ENCODE measurements around the gene ITGB3BP. TPM values are rescaled to one million over a fixed set of nuclear protein-coding genes. Genes with fewer than 3 reads are reported as not detected.
"Not testable (repeated sequence)": the region's sequence is repeated elsewhere in the genome, so short reads cannot be mapped to it uniquely, and the experiment has no call there.

ITGB3BP gene
- total and polyA plus RNA-seq, 2 experiments from 2014 or later, result 14.6 to 27.7 TPM

GRCh38 chr1:63475761-63476160 is 47.3 kb downstream of the ITGB3BP start:
- DNase-seq (ENCODE audit: low spot score), result no peak
- H3K9me3 ChIP-seq (ENCODE audit: low read depth), result no peaks in the 10 kb centered on the region
- H3K36me3 ChIP-seq (replicated peaks; ENCODE audit: insufficient read depth, low read depth), result no peaks in the 10 kb centered on the region
- H3K27ac ChIP-seq, result no peak overlapping the region
- no peaks in the 10 kb centered on the region for H4K20me1 ChIP-seq (ENCODE audit: insufficient read depth, poor library complexity, severe bottlenecking)
- no peak overlapping the region for H2AFZ ChIP-seq
- no peaks in the 10 kb centered on the region for H3K9me2 ChIP-seq (replicated peaks; ENCODE audit: insufficient read depth)
- no peak overlapping the region for H3K4me3 ChIP-seq
- WGBS (ENCODE audit: low lambda C conversion rate, missing lambda C conversion rate), result 89% methylated on average over 7 of the region's 7 CpGs
- TF ChIP-seq EZH2 (IDR thresholded peaks at IDR 0.05; ENCODE audit: borderline replicate concordance) (no peak), EZH2phosphoT487 (IDR thresholded peaks at IDR 0.05; ENCODE audit: low read depth, severe bottlenecking, unreplicated experiment) (no peak)
- TF ChIP-seq, protein P1, sequence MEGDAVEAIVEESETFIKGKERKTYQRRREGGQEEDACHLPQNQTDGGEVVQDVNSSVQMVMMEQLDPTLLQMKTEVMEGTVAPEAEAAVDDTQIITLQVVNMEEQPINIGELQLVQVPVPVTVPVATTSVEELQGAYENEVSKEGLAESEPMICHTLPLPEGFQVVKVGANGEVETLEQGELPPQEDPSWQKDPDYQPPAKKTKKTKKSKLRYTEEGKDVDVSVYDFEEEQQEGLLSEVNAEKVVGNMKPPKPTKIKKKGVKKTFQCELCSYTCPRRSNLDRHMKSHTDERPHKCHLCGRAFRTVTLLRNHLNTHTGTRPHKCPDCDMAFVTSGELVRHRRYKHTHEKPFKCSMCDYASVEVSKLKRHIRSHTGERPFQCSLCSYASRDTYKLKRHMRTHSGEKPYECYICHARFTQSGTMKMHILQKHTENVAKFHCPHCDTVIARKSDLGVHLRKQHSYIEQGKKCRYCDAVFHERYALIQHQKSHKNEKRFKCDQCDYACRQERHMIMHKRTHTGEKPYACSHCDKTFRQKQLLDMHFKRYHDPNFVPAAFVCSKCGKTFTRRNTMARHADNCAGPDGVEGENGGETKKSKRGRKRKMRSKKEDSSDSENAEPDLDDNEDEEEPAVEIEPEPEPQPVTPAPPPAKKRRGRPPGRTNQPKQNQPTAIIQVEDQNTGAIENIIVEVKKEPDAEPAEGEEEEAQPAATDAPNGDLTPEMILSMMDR (IDR thresholded peaks at IDR 0.05; ENCODE audit: poor library complexity), result no peak
- no peaks in the 10 kb centered on the region for H3K27me3 ChIP-seq
- no peak overlapping the region for H3K4me2 ChIP-seq
- H3K79me2 ChIP-seq, result no peaks in the 10 kb centered on the region
- H3K4me1 ChIP-seq (ENCODE audit: insufficient read depth), result no peaks in the 10 kb centered on the region

GRCh38 chr1:63468683-63469082 is 54.3 kb downstream of the ITGB3BP start:
- H3K9me2 ChIP-seq (replicated peaks; ENCODE audit: insufficient read depth); H3K4me2 ChIP-seq; H4K20me1 ChIP-seq (ENCODE audit: insufficient read depth, poor library complexity, severe bottlenecking); H2AFZ ChIP-seq; H3K27ac ChIP-seq; H3K4me1 ChIP-seq (ENCODE audit: insufficient read depth); H3K9me3 ChIP-seq (ENCODE audit: low read depth); H3K4me3 ChIP-seq; H3K79me2 ChIP-seq; H3K27me3 ChIP-seq; DNase-seq (ENCODE audit: low spot score); H3K36me3 ChIP-seq (replicated peaks; ENCODE audit: insufficient read depth, low read depth): not testable (repeated sequence)
- 99% methylated on average over 5 of the region's 5 CpGs for WGBS (ENCODE audit: low lambda C conversion rate, missing lambda C conversion rate)

DNA sequence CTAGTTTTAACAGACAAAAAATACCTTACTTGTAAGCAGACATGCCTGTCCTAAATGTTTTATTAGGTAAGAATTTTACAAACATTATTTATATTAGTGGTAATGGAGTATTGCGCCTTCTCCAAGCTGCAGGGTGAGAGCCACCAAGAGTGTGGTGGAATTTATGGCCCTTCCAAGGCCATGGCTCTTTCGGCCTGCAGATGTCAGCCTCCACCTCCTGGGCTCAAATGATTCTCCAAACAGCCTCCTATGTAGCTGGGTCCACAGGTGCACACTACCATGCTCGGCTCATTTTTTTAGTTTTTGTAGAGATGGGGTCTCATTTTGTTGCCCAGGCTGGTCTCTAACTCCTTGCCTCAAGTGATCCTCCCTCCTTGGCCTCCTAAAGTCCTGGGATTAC is 56.3 kb downstream of the ITGB3BP start:
- Histone ChIP-seq H3K4me3 (no peak overlapping the region), H3K27ac (no peak overlapping the region), H3K36me3 (replicated peaks; ENCODE audit: insufficient read depth, low read depth) (no peaks in the 10 kb centered on the region), H3K4me1 (ENCODE audit: insufficient read depth) (no peaks in the 10 kb centered on the region), H3K27me3 (no peaks in the 10 kb centered on the region), H3K9me2 (replicated peaks; ENCODE audit: insufficient read depth) (no peaks in the 10 kb centered on the region), H3K79me2 (no peaks in the 10 kb centered on the region), H4K20me1 (ENCODE audit: insufficient read depth, poor library complexity, severe bottlenecking) (no peaks in the 10 kb centered on the region), H2AFZ (no peak overlapping the region), H3K4me2 (no peak overlapping the region), H3K9me3 (ENCODE audit: low read depth) (peaks cover 8% of the 10 kb centered on the region)
- 93% methylated on average over 3 of the region's 3 CpGs for WGBS (ENCODE audit: low lambda C conversion rate, missing lambda C conversion rate)
- no peak for DNase-seq (ENCODE audit: low spot score)
- TF ChIP-seq EZH2phosphoT487 (IDR thresholded peaks at IDR 0.05; ENCODE audit: low read depth, severe bottlenecking, unreplicated experiment) (no peak), EZH2 (IDR thresholded peaks at IDR 0.05; ENCODE audit: borderline replicate concordance) (no peak)
- TF ChIP-seq, protein P1 (IDR thresholded peaks at IDR 0.05; ENCODE audit: poor library complexity), result no peak

- Histone ChIP-seq H3K36me3 (replicated peaks; ENCODE audit: insufficient read depth, low read depth) (no peaks in the 10 kb centered on the region), H3K79me2 (no peaks in the 10 kb centered on the region), H4K20me1 (ENCODE audit: insufficient read depth, poor library complexity, severe bottlenecking) (no peaks in the 10 kb centered on the region), H2AFZ (no peak overlapping the region), H3K4me2 (no peak overlapping the region), H3K27ac (no peak overlapping the region), H3K9me2 (replicated peaks; ENCODE audit: insufficient read depth) (no peaks in the 10 kb centered on the region), H3K4me3 (no peak overlapping the region), H3K9me3 (ENCODE audit: low read depth) (peaks cover 14% of the 10 kb centered on the region), H3K4me1 (ENCODE audit: insufficient read depth) (no peaks in the 10 kb centered on the region), H3K27me3 (no peaks in the 10 kb centered on the region)
- no peak for TF ChIP-seq EZH2 (IDR thresholded peaks at IDR 0.05; ENCODE audit: borderline replicate concordance)
- TF ChIP-seq EZH2phosphoT487 (IDR thresholded peaks at IDR 0.05; ENCODE audit: low read depth, severe bottlenecking, unreplicated experiment), result no peak
- TF ChIP-seq, protein P1 (IDR thresholded peaks at IDR 0.05; ENCODE audit: poor library complexity), result no peak
- WGBS (ENCODE audit: low lambda C conversion rate, missing lambda C conversion rate), result 85% methylated on average over 7 of the region's 7 CpGs
- no peak for DNase-seq (ENCODE audit: low spot score)
Observed at GRCh38 chr1:63466181-63466580, 56.8 kb downstream of the ITGB3BP start.
